CD4-positive, alpha-beta T cell (primary cell): ENCODE data around the gene DHCR7. TPM values are rescaled to one million over a fixed set of nuclear protein-coding genes. Genes with fewer than 3 reads are reported as not detected.

ENCODE experiments used
- ATAC-seq: fragments of 200-7000 bp; cut with Tn5 transposase; one replicate; pipeline ENCODE4 v1.10.0; 2022; ENCODE audit warnings: mild to moderate bottlenecking; ENCODE audit not compliant: poor library complexity
- CTCF ChIA-PET: fragments of 350-600 bp; sonication (Branson Sonifier 250); formaldehyde crosslinking; loops from one replicate; lab custom pipeline; 2021; ENCODE audit warnings: antibody characterized with exemption, inconsistent platforms; lab: Charles Lee
- POLR2A ChIA-PET: fragments of 350-600 bp; sonication (Branson Sonifier 250); formaldehyde crosslinking; loops from one replicate; lab custom pipeline; 2021; ENCODE audit warnings: antibody characterized with exemption, inconsistent platforms; lab: Charles Lee
- DNase-seq, 14 experiments: peaks; one replicate each; pipeline ENCODE4 v3.0.0-alpha.2; 2013 to 2020; ENCODE audit warnings: mixed read lengths in 2 of 14
- H3K27ac ChIP-seq, 2 donors: one replicate each; pipeline versions ENCODE4 v1.5.1 to v1.7.0; 2013; ENCODE audit warnings: low read length in 2 of 2, low read depth in 1 of 2, mild to moderate bottlenecking in 1 of 2
- H3K27me3 ChIP-seq, 2 experiments: 1 replicate in 1 of 2; 2 replicates in 1 of 2; pipeline versions ENCODE4 v1.6.1 to v1.7.0; 2013; ENCODE audit warnings: low read length in 2 of 2, control low read depth in 1 of 2, mild to moderate bottlenecking in 1 of 2, moderate library complexity in 1 of 2; ENCODE audit not compliant: insufficient read depth in 2 of 2, control insufficient read depth in 1 of 2
- H3K36me3 ChIP-seq: one replicate; pipeline ENCODE4 v1.6.1; 2013; ENCODE audit warnings: low read length, control low read depth; ENCODE audit not compliant: insufficient read depth
- H3K4me1 ChIP-seq: one replicate; pipeline ENCODE4 v1.6.1; 2013; ENCODE audit warnings: low read length, control low read depth; ENCODE audit not compliant: insufficient read depth
- H3K4me3 ChIP-seq: one replicate; pipeline ENCODE4 v1.5.1; 2013; ENCODE audit warnings: mild to moderate bottlenecking, low read length, moderate library complexity
- H3K9me3 ChIP-seq, 2 experiments: 1 replicate in 1 of 2; 2 replicates in 1 of 2; pipeline versions ENCODE4 v1.6.1 to v1.7.0; 2013; ENCODE audit warnings: low read length in 2 of 2, mild to moderate bottlenecking in 2 of 2, control low read depth in 1 of 2, moderate library complexity in 1 of 2; ENCODE audit not compliant: control insufficient read depth in 1 of 2, insufficient read depth in 1 of 2
- H3K27ac Mint-ChIP-seq: one replicate; pipeline ENCODE4 v1.8.0; 2020; ENCODE audit warnings: mixed read lengths
- H3K27me3 Mint-ChIP-seq: one replicate; pipeline ENCODE4 v1.8.0; 2021; ENCODE audit warnings: mixed read lengths
- H3K36me3 Mint-ChIP-seq: one replicate; pipeline ENCODE4 v1.8.0; 2021; ENCODE audit warnings: low read depth, mixed read lengths
- H3K4me1 Mint-ChIP-seq: one replicate; pipeline ENCODE4 v1.8.0; 2021; ENCODE audit warnings: low read depth, mixed read lengths
- H3K4me3 Mint-ChIP-seq: one replicate; pipeline ENCODE4 v1.8.0; 2020; ENCODE audit warnings: mild to moderate bottlenecking, mixed read lengths
- H3K9me3 Mint-ChIP-seq: one replicate; pipeline ENCODE4 v1.8.0; 2020; ENCODE audit warnings: mixed read lengths
- CTCF ChIP-seq: fragments of 200-600 bp; IDR thresholded peaks from one replicate; pipeline ENCODE4 v1.8.0; 2022; ENCODE audit warnings: antibody characterized with exemption, mild to moderate bottlenecking
- intact Hi-C, 2 experiments: fragments of 100-400 bp; cut with DNase I in 1 of 2; cut with micrococcal nuclease in 1 of 2; formaldehyde crosslinking; loops; one replicate each; pipeline versions ENCODE4 v1.15.1 to v1.9.0; 2023 to 2025; cut with DNase I, micrococcal nuclease
- total RNA-seq, 174 experiments: library from RNA in 2 of 174; stranded (reverse) in 2 of 174; gene quantifications; one replicate each; pipeline ENCODE4 v1.2.3 and lab custom pipeline; 2021 to 2026

The DHCR7 gene
- total RNA-seq, 2 experiments from 2014 or later: 30.2 to 30.6 TPM

DNA sequence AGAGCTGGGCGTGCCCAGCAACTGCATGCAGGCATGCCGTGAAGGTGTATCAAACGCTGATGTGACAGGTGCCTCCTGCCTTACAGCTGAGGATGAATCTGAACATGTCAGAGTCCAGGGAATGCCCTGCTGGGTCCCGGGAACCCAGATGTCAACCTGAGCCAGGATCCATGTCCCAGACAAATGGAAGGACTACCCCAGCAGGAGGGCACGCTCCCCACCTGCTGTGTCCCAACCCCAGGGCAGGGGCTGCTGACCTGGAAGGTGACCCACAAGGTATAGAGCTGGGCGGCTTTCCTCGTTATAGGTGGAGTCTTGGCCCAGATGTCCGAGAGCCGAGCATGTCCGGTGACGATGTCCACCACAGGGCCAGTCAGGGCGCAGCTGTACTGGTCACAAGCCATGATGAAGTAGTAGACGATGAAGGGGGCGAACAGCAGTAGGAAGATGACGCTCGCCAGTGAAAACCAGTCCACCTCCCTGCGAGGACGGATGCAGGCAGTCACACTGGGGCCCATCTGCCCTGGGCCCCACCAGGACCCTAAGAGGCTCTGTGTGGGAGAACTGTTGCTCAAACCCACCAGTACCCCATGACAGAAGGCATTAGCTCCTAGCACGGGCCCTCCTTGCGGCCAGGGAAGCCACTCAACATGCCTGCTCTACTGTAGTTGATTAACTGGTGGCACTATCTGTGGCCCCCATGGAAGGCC lies 4.3 kb downstream of the DHCR7 start:
- Mint-ChIP-seq H3K4me3 (peak overlapping the region; percentile 15), H3K9me3 (no peaks in the 10 kb centered on the region), H3K36me3 (peaks cover 83% of the 10 kb centered on the region), H3K27ac (no peak overlapping the region), H3K4me1 (peaks cover 20% of the 10 kb centered on the region), H3K27me3 (no peaks in the 10 kb centered on the region)
- H3K36me3 ChIP-seq: peaks cover 36% of the 10 kb centered on the region
- no peak for TF ChIP-seq CTCF
- ATAC-seq (no peak), DNase-seq (no peak)
- no peaks in the 10 kb centered on the region for H3K9me3 ChIP-seq
- peaks cover 18% of the 10 kb centered on the region for H3K4me1 ChIP-seq
- intact Hi-C loops: no loop called here
- CTCF ChIA-PET: no interaction called here
- H3K27me3 ChIP-seq: no peaks in the 10 kb centered on the region
- H3K27ac ChIP-seq: no peak overlapping the region
- POLR2A ChIA-PET: no interaction called here
- H3K4me3 ChIP-seq: no peak overlapping the region

GRCh38 chr11:71442880-71443279 lies 5.3 kb downstream of the DHCR7 start:
- no peaks in the 10 kb centered on the region for H3K27me3 ChIP-seq
- H3K4me1 Mint-ChIP-seq: peaks cover 17% of the 10 kb centered on the region
- no peak overlapping the region for H3K4me3 Mint-ChIP-seq
- H3K9me3 Mint-ChIP-seq: no peaks in the 10 kb centered on the region
- peaks cover 83% of the 10 kb centered on the region for H3K36me3 Mint-ChIP-seq
- TF ChIP-seq CTCF: no peak
- peaks cover 42% of the 10 kb centered on the region for H3K36me3 ChIP-seq
- intact Hi-C loops: no loop called here
- no peaks in the 10 kb centered on the region for H3K27me3 Mint-ChIP-seq
- H3K27ac ChIP-seq: no peak overlapping the region
- ATAC-seq (no peak), DNase-seq (no peak)
- no peak overlapping the region for H3K27ac Mint-ChIP-seq
- H3K4me1 ChIP-seq: peaks cover 10% of the 10 kb centered on the region
- CTCF ChIA-PET: no interaction called here
- POLR2A ChIA-PET: no interaction called here
- H3K4me3 ChIP-seq: no peak overlapping the region
- no peaks in the 10 kb centered on the region for H3K9me3 ChIP-seq

DNA sequence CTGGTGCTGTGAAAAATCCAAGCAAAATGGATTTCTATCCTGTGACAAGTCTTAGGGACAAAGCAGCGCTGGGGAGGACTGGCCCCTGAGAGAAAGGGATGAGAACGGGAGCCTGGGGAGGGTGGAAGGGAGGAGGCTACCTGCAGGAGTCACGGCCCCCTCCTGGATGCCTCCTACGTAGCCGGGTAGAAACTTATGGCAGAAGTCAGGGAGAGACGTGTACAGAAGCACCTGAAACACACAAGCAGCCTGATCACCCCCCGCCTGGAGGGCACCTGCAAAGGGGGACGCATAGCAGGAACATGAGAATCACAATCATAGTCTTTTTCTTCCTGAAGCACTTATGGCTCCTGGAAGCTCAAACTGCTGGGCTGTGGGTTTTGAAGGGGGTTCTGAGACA lies 6.1 kb downstream of the DHCR7 start:
- POLR2A ChIA-PET: no interaction called here
- peaks cover 2% of the 10 kb centered on the region for H3K4me1 ChIP-seq
- H3K4me3 ChIP-seq: no peak overlapping the region
- intact Hi-C loops: no loop called here
- CTCF ChIA-PET: no interaction called here
- H3K36me3 ChIP-seq: peaks cover 42% of the 10 kb centered on the region
- Mint-ChIP-seq H3K4me3 (no peak overlapping the region), H3K27me3 (no peaks in the 10 kb centered on the region), H3K9me3 (no peaks in the 10 kb centered on the region), H3K27ac (no peak overlapping the region), H3K4me1 (peaks cover 9% of the 10 kb centered on the region), H3K36me3 (peaks cover 81% of the 10 kb centered on the region)
- TF ChIP-seq CTCF: no peak
- no peak for DNase-seq
- no peaks in the 10 kb centered on the region for H3K27me3 ChIP-seq
- H3K9me3 ChIP-seq: no peaks in the 10 kb centered on the region
- no peak for ATAC-seq
- H3K27ac ChIP-seq: no peak overlapping the region
